NCI-H2171 treated with DMSO at 0.1 percent for 48 hours (cell line): ENCODE data around the gene OR4K2.
A peak's percentile ranks its signal among the peaks of the same experiment; 100 is the strongest.
"Not testable (repeated sequence)": the region's sequence is repeated elsewhere in the genome, so short reads cannot be mapped to it uniquely, and the experiment has no call there.

Experiments
- DNase-seq: peaks from one replicate; lab custom pipeline; 2025; lab: John Stamatoyannopoulos, UW

OR4K2 gene

GRCh38 chr14:19874842-19875241 lies at the start of gene OR4K2:
Gene OR4K2 (plus strand): TSS chr14:19875142. CDS start chr14:19876268, 1,126 bp downstream.
- no peak for DNase-seq

GRCh38 chr14:19827626-19828244 lies 47.2 kb upstream of the OR4K2 start:
- not testable (repeated sequence) for DNase-seq

DNA sequence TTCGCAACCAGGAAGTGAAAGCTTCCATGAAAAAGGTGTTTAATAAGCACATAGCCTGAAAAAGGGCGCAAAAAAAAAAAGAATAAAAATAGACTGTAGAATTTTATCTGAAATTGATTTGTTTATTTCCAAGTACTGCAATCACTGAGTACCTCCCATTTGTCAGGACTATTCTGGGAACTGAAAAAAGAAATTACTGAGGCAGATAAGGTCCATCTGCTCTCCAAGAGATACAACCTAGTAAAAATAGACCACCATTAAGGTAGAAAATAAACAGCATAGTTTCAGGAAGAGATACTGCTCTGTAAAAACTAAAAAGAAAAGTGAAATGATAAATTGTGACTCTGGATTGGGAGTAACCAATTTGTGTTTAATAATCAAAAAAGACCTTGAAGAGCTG lies 46.6 kb upstream of the OR4K2 start:
- peak; percentile 81 for DNase-seq

DNA sequence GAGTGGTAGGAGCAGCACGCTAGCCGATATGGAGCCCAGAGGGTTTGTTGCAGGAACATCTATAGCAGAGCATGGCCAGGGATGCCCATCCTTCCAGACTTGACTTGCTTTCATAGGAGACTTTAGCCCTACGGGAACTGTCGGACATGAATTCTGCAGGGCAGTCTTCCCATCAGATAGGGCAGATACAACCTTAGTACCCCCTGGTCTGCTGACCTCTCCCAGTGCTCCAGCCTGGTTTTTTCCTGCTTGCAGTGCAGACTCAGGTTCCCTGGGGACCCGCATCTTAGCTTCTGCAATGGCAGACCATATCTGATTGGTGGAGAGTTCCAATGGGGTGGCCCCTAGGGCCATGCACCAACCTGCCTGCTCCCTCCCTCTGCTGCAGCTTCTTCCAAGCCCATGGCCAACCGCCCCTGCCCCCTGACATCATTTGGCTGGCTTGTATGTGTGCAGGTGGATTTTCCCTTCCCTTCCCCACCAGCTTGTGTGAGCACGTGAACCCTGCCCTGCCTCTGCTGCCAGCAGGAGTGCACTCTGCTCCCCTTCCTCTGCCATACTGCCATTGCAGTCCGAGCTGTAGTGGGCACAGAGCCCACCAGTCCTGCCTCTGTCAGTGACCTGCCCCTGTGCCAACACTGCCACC lies 40.6 kb upstream of the OR4K2 start:
- DNase-seq: not testable (repeated sequence)

- DNase-seq: no peak
Observed at GRCh38 chr14:19838433-19838832, 36.5 kb upstream of the OR4K2 start.

GRCh38 chr14:19851365-19851764 lies 23.6 kb upstream of the OR4K2 start:
- DNase-seq: no peak

DNA sequence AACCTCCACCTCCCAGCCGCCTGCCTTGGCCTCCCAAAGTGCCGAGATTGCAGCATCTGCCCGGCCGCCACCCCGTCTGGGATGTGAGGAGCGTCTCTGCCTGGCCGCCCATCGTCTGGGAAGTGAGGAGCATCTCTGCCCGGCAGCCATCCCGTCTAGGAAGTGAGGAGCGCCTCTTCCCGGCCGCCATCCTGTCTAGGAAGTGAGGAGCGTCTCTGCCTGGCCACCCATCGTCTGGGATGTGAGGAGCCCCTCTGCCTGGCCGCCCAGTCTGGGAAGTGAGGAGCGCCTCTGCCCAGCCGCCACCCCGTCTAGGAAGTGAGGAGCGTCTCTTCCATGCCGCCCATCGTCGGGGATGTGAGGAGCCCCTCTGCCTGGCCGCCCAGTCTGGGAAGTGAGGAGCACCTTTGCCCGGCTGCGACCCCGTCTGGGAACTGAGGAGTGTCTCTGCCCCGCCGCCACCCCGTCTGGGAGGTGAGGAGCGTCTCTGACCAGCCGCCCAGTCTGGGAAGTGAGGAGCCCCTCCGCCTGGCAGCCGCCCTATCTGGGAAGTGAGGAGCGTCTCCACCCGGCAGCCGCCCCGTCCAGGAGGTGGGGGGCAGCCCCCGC lies 8.8 kb upstream of the OR4K2 start:
- DNase-seq: not testable (repeated sequence)

GRCh38 chr14:19873178-19873577 lies 1.8 kb upstream of the OR4K2 start:
- DNase-seq: peak; percentile 63

- peak; percentile 55 for DNase-seq
Observed at GRCh38 chr14:19878029-19878642, 3.2 kb downstream of the OR4K2 start.

GRCh38 chr14:19895282-19895681 lies 20.3 kb downstream of the OR4K2 start:
- no peak for DNase-seq

DNA sequence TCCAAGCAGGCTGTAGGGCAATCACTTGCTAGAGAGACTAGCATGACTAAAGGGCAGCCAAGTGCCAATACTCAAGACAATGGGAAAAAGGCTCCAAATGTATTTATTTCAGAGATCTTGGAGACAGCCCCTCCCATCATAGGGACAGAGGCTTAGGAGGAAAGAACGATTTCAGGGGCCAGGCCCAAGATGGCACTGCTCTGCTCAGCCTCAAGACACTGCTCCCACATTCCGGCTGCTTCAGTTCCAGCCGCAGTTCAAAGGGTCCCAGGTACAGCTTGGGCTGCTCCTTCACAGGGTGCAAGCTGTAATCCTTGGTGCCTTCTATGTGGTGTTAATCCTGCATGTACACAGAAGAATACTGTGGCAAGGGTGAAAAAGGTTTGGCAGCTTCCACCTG lies 26.1 kb downstream of the OR4K2 start:
- no peak for DNase-seq

- no peak for DNase-seq
Observed at GRCh38 chr14:19902409-19902808, 27.5 kb downstream of the OR4K2 start.

DNA sequence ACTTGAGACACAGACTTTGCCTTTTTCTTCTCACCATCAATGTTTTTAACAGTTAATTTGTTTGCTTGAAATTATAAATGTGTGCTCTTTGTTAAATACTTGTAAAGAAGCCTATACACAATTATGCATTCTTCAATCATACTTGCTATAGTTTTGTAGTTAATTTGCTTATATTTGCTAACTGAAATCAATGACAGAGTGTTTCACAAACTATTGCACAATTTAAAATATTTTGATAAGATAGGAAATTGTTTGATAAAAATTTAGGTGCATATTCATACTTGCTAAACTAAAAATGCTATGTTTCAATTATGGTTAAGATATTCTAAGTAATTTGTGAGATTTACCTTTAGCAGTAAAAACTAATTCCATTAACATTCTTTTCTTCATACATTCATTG lies 31.7 kb downstream of the OR4K2 start:
- no peak for DNase-seq

DNA sequence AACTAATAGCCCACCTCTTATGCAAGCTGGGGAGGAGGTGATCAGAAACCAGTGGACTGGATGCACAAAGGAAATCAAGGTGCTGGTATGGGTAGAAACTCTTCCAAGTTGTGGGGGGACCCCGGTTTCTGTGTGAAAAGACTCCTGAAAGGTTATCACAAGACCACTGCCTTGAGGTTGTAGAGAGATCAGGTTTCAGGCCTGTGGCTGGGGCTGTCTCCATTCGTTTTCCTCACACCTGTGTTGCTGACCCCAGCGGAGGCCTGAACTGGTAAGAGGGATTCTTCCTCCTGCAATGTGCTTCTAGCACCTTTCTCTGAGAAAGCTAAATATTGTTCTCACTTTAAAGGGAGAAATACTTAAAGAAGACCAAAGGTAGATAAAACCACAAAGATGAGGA lies 36.2 kb downstream of the OR4K2 start:
- no peak for DNase-seq

- no peak for DNase-seq
Observed at GRCh38 chr14:19917243-19917642, 42.3 kb downstream of the OR4K2 start.

DNA sequence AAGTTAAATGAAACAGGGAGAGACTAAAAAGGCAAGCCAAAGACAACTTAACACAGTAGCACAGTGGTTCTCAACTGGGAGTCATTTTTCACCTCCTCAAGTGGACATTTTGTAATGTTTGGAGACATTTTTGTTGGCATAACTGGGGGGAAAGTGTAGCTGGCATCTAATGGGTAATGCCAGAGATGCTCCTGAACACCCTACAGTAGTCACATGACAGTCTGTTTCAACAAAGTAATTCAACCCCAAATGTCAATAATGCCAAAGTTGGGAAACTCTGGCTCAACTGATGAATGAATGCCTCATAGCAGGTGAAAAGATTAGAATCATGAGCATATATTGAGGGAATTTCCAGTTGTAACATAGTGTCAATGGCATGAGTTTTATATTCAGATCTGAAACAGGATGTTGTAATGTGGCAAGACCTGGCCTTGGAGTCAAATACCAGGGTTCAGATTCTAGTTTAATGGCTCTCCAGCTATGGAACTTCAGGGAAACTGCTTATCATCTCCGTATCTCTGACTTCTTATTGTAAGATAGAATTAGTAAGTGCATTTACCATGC lies 43.1 kb downstream of the OR4K2 start:
- DNase-seq: no peak

- DNase-seq: no peak
Observed at GRCh38 chr14:19918553-19919264, 43.8 kb downstream of the OR4K2 start.

- no peak for DNase-seq
Observed at GRCh38 chr14:19920021-19920657, 45.2 kb downstream of the OR4K2 start, which contains the start of gene OR4K5. Gene OR4K5 (plus strand): TSS chr14:19920607. CDS start chr14:19920607, 0 bp downstream.

- no peak for DNase-seq
Observed at GRCh38 chr14:19930617-19931016, 55.7 kb downstream of the OR4K2 start, which contains the start of gene OR4K1. Gene OR4K1 (plus strand): TSS chr14:19930917. CDS start chr14:19935667, 4,750 bp downstream.
